DMS153 (cell line): Measurements from ENCODE around the gene PPP1R2.
"Not testable (repeated sequence)": the region's sequence is repeated elsewhere in the genome, so short reads cannot be mapped to it uniquely, and the experiment has no call there.

Experiments used
- DNase-seq: peaks from one replicate; lab custom pipeline; 2025; lab: John Stamatoyannopoulos, UW

The PPP1R2 gene

DNA sequence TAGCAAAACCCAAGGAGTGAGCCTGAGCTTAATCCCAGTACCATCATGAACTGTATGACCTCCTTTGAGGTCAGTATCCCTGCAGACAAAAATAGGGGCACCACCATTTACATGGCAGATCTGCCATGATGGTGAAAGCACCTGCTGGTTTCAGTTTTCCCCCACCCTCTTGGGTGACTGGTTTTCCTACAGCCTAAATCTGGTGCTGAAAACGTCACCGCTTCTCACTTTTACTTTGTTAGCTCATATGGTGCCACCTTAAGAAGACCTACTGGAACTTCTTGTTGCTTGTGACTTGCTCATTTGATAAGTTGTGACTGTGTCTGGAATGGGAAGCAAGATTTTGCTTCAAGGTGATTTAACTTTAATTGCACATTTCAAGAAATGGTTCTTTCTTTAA is 5.1 kb downstream of the PPP1R2 start:
- DNase-seq = no peak

DNA sequence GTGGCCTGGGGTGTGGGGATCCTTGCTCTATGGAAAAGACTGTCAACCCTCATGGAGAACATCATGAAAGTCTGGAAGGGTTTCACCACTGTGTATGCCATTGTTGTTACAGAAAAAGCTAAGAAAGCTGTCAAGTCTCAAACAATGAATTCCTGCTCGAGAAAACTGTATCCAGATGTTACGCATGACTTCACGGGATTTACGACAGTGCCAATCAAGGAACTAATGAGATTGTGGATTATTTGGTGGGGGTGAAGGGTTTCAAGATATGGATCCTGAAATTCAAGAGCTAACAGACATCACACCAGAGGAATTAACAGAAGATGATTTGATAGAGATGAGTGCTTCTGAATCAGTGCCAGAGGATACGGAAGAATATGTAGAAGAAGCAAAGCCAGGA is 7.8 kb downstream of the PPP1R2 start:
- no peak for DNase-seq

- no peak for DNase-seq
Measured at GRCh38 chr3:195532834-195533233, 10.3 kb downstream of the PPP1R2 start.

- DNase-seq = no peak
Measured at GRCh38 chr3:195532345-195532744, 10.8 kb downstream of the PPP1R2 start.

- no peak for DNase-seq
Measured at GRCh38 chr3:195531683-195532082, 11.4 kb downstream of the PPP1R2 start.

DNA sequence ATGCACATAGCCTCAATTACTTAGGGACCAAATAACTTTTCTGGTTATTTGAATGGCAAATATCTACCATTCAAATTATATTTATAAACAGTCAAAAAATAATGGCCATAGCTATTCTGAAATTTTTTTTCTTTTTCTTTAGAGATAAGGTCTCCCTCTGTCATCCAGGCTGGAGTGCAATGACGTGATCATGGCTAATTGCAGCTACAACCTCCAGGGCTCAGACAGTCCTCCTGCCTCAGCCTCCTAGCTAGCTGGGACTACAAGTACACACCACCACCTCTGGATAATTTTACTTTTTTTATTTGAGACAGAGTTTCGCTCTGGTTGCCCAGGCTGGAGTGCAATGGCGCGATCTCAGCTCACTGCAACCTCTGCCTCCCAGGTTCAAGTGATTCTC is 16.6 kb downstream of the PPP1R2 start:
- no peak for DNase-seq

GRCh38 chr3:195524171-195524896 is 18.8 kb downstream of the PPP1R2 start:
- DNase-seq = no peak

- DNase-seq = no peak
Measured at GRCh38 chr3:195522254-195523023, 20.7 kb downstream of the PPP1R2 start.

- no peak for DNase-seq
Measured at GRCh38 chr3:195517030-195517429, 26.1 kb downstream of the PPP1R2 start.

DNA sequence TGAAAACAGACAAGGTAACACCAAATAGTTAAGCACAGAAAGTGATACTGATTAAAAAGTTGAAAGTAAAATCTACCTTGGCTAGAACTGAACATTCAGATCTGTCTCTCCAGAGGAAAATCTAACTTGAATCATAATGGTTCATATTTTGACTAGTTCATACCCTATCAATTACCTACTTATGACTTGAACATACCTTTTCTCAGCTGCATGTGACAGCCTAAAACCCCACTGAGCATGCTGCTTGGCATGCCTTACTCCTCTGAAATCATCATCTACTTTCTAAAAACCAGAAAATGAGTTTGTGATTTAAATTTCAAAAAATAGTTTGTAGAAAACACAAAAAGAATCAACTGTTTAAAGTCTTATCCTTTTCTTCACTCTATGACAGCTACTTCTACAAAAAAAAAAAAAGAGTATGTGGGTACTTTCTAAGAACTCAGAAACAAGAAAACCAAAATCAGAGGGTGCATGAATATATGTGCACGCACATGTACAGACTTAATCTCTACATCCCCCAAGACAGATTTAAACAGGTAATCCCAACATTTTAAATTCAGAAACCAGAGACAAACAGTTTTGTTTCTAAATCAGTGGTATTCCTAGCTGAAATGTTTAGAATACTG is 28.4 kb downstream of the PPP1R2 start:
- not testable (repeated sequence) for DNase-seq

- DNase-seq = no peak
Measured at GRCh38 chr3:195512798-195513345, 30.3 kb downstream of the PPP1R2 start.

GRCh38 chr3:195511136-195511535 is 32.0 kb downstream of the PPP1R2 start:
- no peak for DNase-seq

DNA sequence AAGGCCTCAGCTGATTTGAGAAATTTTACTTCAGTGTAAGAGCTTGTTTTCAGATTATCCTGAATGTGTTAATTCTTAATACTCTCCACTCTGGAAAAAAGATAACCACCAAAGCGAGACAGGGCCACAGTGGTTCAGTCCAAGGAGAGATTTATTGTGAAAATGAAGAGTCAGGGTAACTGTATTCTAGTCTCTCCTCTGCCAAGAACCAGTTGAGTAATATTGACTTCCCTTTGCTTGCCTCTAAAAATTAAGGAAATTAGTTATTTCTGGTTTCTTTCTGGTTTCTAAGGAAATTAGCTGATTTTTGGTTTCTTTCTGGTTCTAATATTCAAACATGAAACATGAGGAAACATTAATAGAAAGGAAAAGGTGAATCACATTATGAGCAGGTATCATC is 34.9 kb downstream of the PPP1R2 start:
- DNase-seq = no peak

DNA sequence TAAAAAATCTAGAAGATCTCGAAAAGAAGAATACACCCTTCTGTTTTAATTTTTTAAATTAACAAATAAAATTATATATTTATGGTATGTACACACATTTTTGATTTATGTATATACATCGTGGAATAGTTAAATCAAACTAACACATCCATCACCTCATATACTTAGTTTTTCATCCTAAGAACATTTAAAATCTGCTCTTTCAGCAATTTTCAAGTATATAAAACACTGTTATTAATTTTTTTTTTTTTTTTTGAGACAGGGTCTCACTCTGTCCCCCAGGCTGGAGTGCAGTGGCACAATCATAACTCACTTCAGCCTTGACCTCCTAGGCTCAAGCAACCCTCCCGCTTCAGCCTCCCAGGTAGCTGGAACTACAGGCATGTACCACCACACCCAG is 67.5 kb downstream of the PPP1R2 start:
- no peak for DNase-seq

- DNase-seq = not testable (repeated sequence)
Measured at GRCh38 chr3:195475116-195475515, 68.0 kb downstream of the PPP1R2 start.

DNA sequence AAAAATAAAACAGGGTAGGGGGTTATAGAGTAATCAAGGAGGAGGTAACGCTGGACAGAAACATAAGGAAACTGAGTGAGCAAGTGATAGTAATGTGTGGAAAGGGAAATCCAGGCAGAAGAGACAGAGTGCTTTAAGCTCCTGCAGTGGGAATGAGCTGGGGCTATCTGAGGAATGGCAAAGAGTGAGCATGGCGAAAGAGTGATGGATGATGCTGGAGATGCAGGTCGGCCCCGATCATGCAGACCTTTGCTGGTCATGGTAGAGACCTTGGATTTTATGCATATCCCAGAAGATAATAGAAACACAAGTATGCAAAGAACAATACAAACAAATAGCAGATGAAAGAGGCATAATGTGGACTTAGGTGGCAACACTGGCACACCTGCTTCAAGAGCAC is 74.3 kb downstream of the PPP1R2 start:
- DNase-seq = no peak

DNA sequence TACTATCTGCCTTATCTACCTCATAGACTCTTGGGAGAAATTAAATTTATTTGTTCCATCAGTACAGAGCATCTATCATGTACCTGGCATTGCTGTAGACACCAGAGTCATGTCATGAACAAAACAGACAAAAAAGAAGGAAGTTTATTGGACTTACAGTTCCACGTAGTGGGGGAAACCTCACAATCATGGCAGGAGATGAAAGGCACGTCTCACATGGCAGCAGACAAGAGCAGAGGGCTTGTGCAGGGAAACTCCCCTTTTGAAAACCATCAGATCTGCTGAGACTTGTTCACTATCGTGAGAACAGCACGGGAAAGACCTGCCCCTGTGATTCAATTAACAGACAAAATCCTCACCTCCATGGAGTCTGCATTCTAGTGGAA is 74.7 kb downstream of the PPP1R2 start:
- no peak for DNase-seq

GRCh38 chr3:195467641-195468390 is 75.3 kb downstream of the PPP1R2 start:
- DNase-seq = no peak

DNA sequence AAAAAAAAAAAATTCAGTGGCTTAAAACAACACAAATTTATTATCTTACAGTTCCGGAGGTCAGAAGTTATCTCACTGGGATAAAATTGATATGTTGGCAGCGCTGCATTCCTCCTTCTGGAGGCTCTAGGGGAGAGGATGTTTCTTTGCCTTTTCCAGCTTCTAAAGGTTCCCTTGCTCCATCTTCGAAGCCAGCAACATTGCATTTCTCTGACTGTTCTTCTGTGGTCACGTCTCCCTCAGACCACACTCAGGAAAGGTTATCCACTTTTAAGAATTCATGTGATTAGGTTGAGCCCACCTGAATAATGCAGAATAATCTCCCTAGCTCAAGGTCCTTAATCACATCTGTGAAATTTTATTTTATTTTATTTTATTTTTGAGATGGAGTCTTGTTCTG is 76.9 kb downstream of the PPP1R2 start:
- no peak for DNase-seq
